Caki2 (cell line): ENCODE results near the gene HASPIN. TPM values are rescaled to one million over a fixed set of nuclear protein-coding genes. Genes with fewer than 3 reads are reported as not detected.

Source experiments
- DNase-seq: peaks from one replicate; pipeline ENCODE4 v3.0.0-alpha.2; 2015; ENCODE audit warnings: low read depth
- in situ Hi-C: cut with HindIII; loops from 2 replicates; pipeline ENCODE4 v1.10.0; 2016; ENCODE audit warnings: low sequenced_read_pairs, low pct_unique_long_range_greater_than_20kb, mixed read lengths
- total RNA-seq: library from RNA; depleted of rRNA; stranded (reverse); fragments of >200 nt; shearing (Covaris generic); gene quantifications from 2 replicates; pipeline ENCODE4 v1.2.3, GENCODE V29; 2014; ENCODE audit warnings: low replicate concordance

HASPIN gene
- total RNA-seq, 1 experiment from 2014 or later: 9.9 TPM

DNA sequence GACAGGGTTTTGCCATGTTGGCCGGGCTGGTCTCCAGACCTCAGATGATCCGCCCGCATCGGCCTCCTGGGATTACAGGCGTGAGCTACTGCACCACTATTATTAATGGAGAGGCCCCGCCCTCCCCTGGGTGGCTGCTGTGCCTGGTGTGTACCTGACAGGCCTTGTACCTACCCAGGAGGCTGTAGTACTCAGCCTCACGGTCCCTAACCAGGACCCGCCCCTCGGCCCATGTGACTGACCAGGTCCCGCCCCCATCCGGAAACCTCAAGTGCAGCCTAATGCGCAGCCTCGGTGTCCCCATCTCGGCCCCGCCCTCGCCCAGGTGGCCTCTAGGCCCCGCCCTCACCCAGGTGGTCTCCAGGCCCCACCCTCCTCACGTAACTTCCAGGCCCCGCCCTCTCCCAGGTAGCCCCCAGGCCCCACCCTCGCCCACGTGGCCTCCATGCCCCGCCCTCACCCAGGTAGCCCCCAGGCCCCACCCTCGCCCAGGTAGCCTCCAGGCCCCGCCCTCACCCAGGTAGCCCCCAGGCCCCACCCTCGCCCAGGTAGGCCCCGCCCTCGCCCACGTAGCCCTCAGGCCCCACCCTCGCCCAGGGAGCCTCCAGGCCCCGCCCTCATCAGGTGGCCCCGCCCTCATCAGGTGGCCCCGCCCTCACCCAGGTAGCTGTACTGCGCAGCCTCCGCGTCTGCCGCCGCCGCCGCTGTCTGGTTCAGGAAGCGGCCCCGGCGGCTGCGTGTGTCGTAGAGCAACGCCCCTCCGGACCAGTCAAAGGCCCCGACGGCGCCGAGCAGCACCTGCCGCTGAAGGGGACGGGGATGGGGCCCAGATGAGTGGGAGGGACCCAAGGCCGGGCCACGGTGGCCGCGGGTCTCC is 31.0 kb downstream of the HASPIN start:
- in situ Hi-C loops: no loop called here
- DNase-seq: no peak

DNA sequence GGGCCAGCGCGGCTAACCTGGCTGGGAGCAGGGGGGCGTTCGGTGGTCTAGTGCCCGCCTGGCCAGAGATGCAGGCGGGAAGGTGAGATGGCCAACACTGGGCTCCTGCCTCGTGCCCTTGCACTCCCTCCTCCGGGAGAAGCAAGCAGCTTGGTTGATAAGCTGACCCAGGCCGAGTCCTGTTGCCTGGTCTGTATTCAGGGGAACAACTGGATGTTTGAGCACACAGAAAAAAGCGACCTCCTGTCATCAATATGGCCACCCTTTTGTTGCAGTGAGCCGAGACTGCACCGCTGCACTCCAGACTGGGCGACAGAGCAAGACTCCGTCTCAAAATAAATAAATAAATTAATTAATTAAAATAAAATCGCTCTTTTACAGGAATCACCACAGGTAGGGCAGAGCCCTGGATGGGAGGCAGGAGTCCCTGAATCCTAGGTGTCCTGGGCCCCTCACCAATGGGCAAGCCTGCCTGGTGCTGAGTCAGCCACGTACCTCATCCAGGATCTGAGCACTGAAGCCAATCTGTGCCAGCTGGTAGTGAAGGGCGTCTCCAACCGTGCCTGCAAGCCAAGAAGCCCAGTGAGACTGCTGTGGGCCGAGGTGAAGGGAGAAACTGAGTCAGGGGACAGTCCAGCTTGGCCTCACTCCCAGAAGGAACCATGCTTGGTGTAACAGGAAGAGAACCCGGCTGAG is 31.8 kb downstream of the HASPIN start:
- no peak for DNase-seq
- in situ Hi-C loops: no loop called here

DNA sequence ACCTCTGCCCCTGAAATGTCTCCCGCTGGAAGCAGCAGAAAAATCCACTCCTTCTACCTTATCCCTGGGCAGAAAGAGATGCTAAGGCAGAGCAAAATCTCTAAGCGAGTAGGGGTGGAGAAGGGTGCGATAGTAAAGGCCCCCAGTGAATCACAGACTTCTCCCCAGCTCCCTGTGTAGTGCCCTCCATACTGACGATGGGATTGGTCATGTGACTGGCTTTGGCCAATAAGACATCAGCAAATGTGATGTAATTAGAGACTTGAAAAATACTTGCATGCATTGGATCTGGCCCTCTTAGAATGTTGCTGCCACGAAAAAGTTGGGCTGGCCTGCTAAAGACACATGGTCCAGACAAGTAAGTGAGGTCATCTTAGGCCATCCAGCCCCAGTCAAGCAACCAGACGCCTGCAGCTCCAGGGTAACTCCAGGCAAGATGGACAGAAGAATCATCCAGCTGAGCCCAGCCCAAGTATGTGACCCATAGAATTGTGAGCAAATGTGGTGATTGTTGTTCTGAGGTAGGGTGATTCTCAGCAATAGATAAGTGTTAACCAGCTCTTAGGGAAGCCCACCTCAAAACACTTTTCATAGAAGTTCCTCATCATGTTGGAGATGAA is 36.0 kb downstream of the HASPIN start:
- in situ Hi-C loops: no loop called here
- DNase-seq: no peak

DNA sequence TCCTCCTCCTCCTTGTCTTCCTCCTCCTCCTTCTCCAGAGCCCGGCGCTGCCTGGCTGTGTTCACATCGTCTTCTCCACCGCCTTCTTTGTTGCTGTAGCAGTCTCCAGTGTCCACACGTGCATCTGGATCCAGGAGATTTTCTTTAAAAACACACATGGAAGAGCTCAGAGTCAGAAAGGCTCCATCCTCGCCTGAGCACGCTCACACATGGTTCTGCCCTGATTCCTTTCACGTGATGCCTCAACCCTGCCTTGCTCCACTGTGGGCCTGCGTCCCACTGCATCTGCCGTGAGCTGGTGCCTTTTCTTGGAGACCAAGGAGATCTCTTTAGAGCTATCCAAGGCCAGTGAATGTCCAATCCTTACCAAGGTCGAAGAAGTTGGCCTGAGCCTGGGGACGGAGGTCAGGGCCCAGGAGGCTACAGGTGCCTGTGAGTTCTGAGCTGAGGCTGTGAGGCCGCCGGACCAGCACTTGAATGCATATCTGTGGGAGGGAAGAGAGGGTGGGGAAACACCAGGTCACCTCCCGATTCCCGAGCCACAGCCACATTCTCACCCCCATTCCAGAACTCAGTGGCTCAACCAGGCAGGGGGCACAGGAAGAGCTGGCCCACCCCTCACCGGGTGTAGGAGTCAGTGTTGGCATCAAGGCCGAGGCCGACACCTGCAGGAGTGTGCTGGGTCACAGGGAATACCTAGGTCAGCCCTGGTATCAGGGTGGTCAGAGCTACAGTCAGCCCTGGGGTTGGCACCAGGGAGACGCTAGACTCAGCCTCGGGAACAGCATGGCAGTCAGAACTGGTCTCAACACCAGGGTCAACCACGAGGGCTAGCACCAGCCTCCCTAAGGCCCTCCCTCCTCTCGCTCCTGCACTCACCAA is 37.6 kb downstream of the HASPIN start:
- in situ Hi-C loops: no loop called here
- no peak for DNase-seq

DNA sequence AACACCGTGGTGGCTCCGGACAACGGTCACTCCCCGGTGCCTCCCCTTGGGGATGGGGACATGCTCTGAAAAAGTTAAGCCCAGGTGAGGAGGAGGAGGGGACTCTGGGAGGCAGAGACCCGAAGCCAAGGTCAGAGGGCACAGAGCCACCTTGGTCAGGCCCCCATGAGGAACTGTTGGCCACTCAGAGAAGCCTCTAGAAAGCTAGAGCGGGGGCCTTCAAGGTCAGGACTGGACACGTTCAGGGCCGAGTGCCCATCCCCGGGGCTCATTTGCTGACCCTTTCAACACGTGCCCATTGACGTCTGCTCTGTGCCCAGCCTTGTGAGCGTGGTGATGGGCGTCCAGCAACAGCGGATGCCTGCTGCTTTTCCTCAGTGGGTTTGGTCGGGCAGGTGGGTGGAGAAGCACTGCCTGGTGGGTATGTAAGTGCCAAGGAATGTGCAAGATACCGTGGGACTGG is 38.2 kb downstream of the HASPIN start:
- no peak for DNase-seq
- in situ Hi-C loops: no loop called here

DNA sequence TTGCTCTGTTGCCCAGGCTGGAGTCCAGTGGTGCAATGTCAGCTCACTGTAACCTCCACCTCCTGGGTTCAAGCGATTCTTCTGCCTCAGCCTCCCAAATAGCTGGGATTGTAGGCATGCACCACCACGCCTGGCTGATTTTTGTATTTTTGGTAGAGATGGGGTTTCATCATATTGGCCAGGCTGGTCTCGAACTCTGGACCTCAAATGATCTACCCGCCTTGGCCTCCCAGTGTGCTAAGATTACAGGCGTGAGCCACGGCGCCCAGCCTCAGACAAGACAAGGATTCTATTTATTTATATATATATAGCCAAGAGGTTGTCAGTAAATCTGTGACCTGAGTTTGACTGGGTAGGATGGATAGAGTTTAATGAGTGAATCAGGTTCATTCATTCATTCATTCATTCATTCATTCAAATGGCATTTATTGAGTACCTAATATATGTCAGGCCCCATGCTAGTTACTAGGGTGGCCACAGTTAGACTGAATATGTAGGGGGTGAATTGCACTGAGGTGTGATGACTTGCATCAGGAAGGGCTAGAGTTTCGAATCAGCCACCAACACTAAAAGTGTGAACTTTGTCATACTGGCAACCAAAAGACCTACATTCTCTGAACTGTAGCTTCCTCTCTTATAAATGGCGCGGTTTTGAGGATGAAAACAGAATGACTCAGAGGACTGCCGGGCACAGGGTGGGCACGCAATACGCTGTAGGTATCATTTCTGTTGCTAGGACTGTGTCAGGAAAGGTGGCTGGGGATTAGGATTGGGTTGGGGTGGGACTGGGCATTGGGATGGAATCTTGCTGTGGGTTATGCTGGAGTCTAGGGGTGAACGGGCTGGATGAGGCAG is 39.4 kb downstream of the HASPIN start:
- in situ Hi-C loops: no loop called here
- DNase-seq: no peak

DNA sequence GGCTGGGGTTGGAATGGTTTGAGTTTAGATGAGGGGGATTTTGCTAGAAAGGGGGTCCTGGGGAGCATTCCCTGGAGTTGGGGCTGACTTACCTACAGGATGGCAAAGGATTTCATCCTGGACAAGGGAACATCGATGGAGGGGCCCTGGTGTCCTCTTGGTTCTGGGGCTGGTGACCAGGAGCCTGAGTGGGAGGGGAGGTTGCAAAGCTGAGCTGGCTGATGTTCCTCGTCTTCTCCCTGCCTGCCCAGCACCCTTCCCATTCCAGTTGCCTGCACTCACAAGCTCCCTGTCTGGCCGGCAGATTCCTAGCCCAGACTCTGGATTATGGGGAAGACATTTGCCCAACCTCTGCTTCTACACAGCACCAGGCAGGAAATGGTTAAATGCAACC is 40.1 kb downstream of the HASPIN start:
- no peak for DNase-seq
- in situ Hi-C loops: no loop called here

DNA sequence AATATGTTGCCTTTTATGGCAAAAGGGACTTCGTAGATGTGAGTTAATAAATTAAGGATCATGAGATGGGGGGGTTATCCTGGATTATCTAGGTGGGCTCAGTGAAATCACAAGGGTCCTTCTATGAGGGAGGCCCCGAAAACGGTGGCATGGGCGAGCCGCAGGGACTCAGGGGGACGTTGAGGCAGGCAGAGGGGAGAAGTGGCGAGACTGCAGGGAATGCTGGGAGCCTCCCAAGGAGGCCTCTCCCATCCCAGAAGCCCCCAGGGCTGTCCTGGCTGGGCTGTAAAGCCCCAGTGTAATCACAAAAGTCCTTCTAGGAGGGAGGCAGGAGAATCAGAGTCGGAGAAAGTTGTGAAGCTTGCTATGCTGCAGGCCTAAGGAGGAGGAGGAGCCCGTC is 42.3 kb downstream of the HASPIN start:
- in situ Hi-C loops: no loop called here
- DNase-seq: no peak

DNA sequence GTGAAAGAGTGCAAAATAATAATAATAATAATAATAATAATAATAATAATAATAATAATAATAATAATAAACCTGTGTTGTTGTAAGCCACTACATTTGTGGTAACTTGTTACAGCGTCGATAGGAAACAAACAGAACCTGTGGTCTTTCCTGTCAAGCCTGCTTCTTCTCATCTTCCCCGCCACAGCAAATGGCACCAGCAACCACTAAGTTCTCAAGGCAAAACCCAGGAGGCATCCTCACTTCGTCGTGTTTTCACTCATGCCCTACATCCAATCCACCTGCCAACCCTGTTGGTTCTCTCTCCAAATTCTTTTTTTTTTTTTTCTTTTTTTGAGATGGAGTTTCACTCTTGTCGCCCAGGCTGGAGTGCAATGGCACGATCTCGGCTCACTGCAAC is 43.1 kb downstream of the HASPIN start:
- no peak for DNase-seq
- in situ Hi-C loops: no loop called here

DNA sequence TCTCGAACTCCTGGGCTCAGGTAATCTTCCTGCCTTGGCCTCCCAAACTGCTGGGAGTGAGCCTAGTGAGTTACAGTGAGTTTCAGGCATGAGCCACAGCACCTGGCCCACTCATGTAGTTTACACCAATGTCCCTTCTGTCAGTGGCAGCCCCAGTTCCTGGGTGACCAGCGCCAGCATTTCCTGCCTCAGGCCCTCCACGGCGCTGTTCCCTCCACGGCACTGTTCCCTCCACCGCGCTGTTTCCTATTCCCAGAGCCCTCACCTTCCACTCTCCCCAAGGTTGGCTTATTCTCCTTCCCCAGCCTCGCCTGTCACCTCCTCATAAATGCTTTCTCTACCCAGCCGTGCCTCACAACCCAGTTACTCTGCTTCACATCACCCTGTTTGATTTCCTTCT is 44.6 kb downstream of the HASPIN start:
- in situ Hi-C loops: no loop called here
- DNase-seq: no peak

DNA sequence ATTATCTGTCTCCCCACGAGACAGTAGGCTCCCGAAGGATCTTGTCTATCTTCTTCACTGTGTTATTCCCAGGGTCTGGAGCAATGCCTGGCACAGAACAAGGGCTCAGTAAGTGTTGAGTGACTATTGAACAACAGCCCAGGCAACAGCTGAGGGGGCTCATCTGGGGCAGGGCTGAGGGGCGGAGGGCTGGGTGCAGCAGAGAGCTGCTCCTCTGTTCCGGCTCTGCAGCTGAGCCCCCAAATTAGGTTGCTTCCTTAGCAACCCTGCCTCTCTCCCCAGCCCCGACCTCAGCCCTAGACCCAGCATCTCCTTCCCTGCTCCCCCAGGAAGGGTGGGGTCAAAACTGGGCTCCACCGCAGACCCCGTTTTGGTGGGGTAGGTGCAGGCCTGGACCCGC is 45.1 kb downstream of the HASPIN start:
- in situ Hi-C loops: no loop called here
- no peak for DNase-seq

DNA sequence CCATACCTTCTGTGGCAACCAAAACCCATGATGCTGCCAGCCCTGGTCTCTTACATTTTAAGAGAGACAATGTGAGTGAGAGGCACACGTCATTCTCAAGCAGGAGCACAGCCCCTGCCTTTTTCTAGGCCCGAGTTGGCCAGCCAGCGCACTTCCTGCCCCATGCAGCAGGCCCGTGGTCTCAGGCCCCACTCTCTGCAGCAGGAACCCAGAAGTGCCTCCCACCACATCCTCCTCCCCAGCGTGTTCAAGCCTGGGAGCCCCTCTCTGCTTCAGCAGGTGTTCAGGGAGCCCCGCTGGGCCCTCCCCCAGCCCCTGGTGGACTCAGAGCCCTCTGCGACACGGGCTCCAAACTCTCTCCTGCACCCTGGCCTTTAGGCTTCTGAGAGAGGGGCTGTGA is 46.8 kb downstream of the HASPIN start:
- in situ Hi-C loops: no loop called here
- no peak for DNase-seq

DNA sequence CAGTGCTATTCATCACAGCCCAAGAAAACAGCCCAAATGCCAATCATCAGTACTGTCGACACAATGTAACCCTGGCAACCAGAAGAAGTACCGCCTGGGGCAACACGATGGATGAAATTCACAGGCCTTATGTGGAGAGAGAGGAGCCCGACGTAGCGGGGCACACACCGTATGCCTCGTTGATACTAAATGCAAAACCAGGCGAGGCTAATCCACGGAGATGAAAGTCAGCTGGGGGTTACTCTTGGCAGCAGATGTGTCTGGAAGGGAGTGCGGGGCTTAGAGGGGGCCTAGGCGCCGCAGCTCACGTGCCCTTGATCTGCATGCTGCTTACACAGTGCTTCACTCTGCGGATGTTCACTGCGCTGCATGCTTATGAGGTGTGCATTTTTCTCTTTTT is 47.4 kb downstream of the HASPIN start:
- in situ Hi-C loops: no loop called here
- DNase-seq: no peak

DNA sequence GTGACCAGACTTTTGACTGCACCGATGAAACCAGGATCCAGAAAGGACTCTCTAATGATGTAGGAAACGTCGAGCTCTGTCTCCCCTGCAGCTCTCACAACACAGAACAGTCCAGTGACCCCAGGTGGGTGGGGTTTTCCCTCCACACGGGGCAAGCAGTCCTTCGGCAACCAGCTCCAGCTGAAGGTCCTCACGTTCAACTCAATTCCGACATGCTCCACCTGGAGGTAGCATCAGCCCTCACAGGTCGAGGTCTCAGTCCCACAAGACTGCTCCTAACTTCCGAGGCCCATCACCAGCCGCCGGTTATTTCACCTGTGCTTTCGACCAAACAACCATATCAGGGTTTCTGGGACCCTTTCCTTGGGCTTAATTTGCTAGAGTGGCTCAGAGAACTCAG is 49.1 kb downstream of the HASPIN start:
- no peak for DNase-seq
- in situ Hi-C loops: no loop called here

DNA sequence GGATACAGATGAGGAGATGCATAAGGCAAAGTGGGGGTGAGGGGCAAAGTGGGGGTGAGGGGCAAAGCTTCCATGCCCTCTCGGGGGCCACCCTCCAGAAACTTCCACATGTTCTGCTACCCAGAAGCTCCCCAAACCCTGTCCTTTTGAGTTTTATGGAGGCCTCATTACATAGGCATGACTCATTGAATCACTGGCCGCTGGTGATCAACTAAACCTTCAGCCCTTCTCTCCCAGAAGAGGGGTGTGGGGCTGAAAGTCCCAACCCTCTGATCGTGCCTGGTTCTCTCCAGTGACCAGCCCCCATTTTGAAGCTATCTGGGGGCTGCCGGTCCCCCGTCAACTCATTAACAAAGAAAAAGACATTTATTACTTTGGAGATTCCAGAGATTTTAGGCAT is 49.8 kb downstream of the HASPIN start:
- no peak for DNase-seq
- in situ Hi-C loops: no loop called here

DNA sequence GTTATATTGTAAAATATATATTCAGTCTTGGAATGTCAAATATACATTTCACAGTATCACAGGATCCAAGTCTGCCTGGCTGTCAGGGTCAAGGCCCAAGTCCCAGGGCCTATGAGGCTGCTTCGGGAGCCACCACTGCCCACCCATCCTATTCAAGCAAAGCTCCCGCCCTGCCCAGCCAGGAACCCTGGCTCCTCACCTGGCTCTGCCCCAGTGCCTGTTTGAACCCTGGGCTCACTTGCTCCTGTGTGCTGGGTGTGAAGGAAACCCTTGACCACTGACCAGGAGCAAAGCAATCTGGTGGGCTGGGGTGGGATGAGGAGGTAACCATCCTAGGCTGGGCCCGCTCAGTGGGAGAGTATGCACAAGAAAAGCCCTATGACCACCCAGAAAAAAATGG is 50.3 kb downstream of the HASPIN start:
- in situ Hi-C loops: no loop called here
- DNase-seq: no peak
